Osteoblast (primary cell): ENCODE results near the gene PMEL. TPM values are rescaled to one million over a fixed set of nuclear protein-coding genes. Genes with fewer than 3 reads are reported as not detected.
A peak's percentile ranks its signal among the peaks of the same experiment; 100 is the strongest.

Experiments
- DNase-seq: peaks from one replicate; pipeline ENCODE4 v3.0.0; 2011; ENCODE audit warnings: low spot score, mixed read lengths; ENCODE audit not compliant: insufficient read length; ENCODE audit errors: missing footprints
- H2AFZ ChIP-seq: 2 replicates; pipeline ENCODE4 v1.6.0; 2011; ENCODE audit warnings: mild to moderate bottlenecking, low read length
- H3K27ac ChIP-seq: 2 replicates; pipeline ENCODE4 v1.5.1; 2011; ENCODE audit warnings: mild to moderate bottlenecking, low read depth, low read length, moderate library complexity
- H3K27me3 ChIP-seq: 2 replicates; pipeline ENCODE4 v1.6.0; 2012; ENCODE audit warnings: mild to moderate bottlenecking, control low read depth, inconsistent platforms, low read length, moderate library complexity; ENCODE audit not compliant: insufficient read depth
- H3K36me3 ChIP-seq: 2 replicates; pipeline ENCODE4 v1.5.1; 2011; ENCODE audit warnings: mild to moderate bottlenecking, low read length, control low read depth, moderate library complexity; ENCODE audit not compliant: insufficient read depth
- H3K4me1 ChIP-seq: 2 replicates; pipeline ENCODE4 v1.5.1; 2011; ENCODE audit warnings: mild to moderate bottlenecking, low read length, control low read depth, moderate library complexity; ENCODE audit not compliant: insufficient read depth
- H3K4me2 ChIP-seq: 2 replicates; pipeline ENCODE4 v1.6.0; 2011; ENCODE audit warnings: mild to moderate bottlenecking, low read length; ENCODE audit not compliant: insufficient read depth
- H3K4me3 ChIP-seq: fragments of 200-600 bp; sonication (generic); 3 replicates; pipeline ENCODE4 v1.5.1; 2012; ENCODE audit warnings: mild to moderate bottlenecking, low read length, inconsistent platforms; ENCODE audit not compliant: insufficient read depth
- H3K79me2 ChIP-seq: 2 replicates; pipeline ENCODE4 v1.6.0; 2012; ENCODE audit warnings: mild to moderate bottlenecking, low read length, control low read depth, inconsistent platforms; ENCODE audit not compliant: insufficient read depth
- H3K9me3 ChIP-seq: 2 replicates; pipeline ENCODE4 v1.5.1; 2011; ENCODE audit warnings: low read depth, low read length, control low read depth
- H4K20me1 ChIP-seq: 2 replicates; pipeline ENCODE4 v1.6.0; 2012; ENCODE audit warnings: mild to moderate bottlenecking, low read length, control low read depth; ENCODE audit not compliant: insufficient read depth
- total RNA-seq: library from RNA; depleted of rRNA; stranded (reverse); fragments of >200 nt; gene quantifications from 2 replicates; pipeline ENCODE4 v1.2.3, GENCODE V29; 2012
- TF ChIP-seq, protein P1 (sequence below): IDR thresholded peaks from 2 replicates; pipeline ENCODE4 v1.5.1; 2011; ENCODE audit warnings: mild to moderate bottlenecking, low read depth, low read length, moderate library complexity; ENCODE audit errors: extremely low read depth

PMEL gene
- total RNA-seq, 1 donor, result 0.72 TPM

DNA sequence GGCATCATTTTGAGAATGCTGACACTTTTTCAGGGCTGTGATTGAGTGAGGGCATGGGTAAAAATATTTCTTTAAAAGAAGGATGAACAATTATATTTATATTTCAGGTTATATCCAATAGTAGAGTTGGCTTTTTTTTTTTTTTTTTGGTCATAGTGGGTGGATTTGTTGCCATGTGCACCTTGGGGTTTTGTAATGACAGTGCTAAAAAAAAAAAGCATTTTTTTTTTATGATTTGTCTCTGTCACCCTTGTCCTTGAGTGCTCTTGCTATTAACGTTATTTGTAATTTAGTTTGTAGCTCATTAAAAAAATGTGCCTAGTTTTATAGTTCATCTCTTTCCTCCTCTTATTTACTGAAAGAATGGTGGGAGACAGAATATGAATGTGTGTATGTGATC lies 6.6 kb upstream of the PMEL start:
- no peaks in the 10 kb centered on the region for H3K27me3 ChIP-seq
- H3K27ac ChIP-seq, result peak overlapping the region; percentile 99
- peaks cover 33% of the 10 kb centered on the region for H3K4me1 ChIP-seq
- peak overlapping the region; percentile 84 for H3K4me3 ChIP-seq
- TF ChIP-seq, protein P1, sequence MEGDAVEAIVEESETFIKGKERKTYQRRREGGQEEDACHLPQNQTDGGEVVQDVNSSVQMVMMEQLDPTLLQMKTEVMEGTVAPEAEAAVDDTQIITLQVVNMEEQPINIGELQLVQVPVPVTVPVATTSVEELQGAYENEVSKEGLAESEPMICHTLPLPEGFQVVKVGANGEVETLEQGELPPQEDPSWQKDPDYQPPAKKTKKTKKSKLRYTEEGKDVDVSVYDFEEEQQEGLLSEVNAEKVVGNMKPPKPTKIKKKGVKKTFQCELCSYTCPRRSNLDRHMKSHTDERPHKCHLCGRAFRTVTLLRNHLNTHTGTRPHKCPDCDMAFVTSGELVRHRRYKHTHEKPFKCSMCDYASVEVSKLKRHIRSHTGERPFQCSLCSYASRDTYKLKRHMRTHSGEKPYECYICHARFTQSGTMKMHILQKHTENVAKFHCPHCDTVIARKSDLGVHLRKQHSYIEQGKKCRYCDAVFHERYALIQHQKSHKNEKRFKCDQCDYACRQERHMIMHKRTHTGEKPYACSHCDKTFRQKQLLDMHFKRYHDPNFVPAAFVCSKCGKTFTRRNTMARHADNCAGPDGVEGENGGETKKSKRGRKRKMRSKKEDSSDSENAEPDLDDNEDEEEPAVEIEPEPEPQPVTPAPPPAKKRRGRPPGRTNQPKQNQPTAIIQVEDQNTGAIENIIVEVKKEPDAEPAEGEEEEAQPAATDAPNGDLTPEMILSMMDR, result no peak
- peaks cover 8% of the 10 kb centered on the region for H3K36me3 ChIP-seq
- peak overlapping the region; percentile 84 for H2AFZ ChIP-seq
- DNase-seq, result no peak
- H3K4me2 ChIP-seq, result peak overlapping the region; percentile 99
- peaks cover 11% of the 10 kb centered on the region for H4K20me1 ChIP-seq
- peaks cover 50% of the 10 kb centered on the region for H3K79me2 ChIP-seq
- H3K9me3 ChIP-seq, result no peaks in the 10 kb centered on the region

DNA sequence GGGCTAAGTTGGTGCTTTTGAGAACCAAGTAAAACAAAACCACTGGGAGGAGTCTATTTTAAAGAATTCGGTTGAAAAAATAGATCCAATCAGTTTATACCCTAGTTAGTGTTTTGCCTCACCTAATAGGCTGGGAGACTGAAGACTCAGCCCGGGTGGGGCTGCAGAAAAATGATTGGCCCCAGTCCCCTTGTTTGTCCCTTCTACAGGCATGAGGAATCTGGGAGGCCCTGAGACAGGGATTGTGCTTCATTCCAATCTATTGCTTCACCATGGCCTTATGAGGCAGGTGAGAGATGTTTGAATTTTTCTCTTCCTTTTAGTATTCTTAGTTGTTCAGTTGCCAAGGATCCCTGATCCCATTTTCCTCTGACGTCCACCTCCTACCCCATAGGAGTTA lies 6.2 kb upstream of the PMEL start:
- peaks cover 11% of the 10 kb centered on the region for H4K20me1 ChIP-seq
- H3K4me3 ChIP-seq, result peak overlapping the region; percentile 1
- peak overlapping the region; percentile 99 for H3K27ac ChIP-seq
- no peaks in the 10 kb centered on the region for H3K9me3 ChIP-seq
- peaks cover 37% of the 10 kb centered on the region for H3K4me1 ChIP-seq
- peak overlapping the region; percentile 99 for H3K4me2 ChIP-seq
- no peaks in the 10 kb centered on the region for H3K27me3 ChIP-seq
- DNase-seq, result peak; percentile 83
- peaks cover 8% of the 10 kb centered on the region for H3K36me3 ChIP-seq
- H2AFZ ChIP-seq, result no peak overlapping the region
- TF ChIP-seq, protein P1, result no peak
- peaks cover 50% of the 10 kb centered on the region for H3K79me2 ChIP-seq

DNA sequence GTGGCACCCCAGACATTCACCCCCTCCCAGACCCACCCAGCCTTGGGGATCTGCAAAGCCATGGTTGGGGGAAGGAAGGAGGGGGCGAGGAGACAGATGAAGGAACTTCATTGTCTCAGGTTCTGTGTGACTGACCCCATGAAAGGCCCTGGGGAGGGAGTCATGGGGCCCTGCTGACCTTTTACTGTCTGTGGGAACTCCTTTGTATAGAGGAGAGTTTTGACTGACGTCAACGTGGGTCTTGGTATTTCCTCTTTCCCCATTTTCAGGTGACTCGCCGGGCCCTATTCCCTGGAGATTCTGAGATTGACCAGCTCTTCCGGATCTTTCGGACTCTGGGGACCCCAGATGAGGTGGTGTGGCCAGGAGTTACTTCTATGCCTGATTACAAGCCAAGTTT lies 4.9 kb upstream of the PMEL start:
- Histone ChIP-seq H4K20me1 (peaks cover 5% of the 10 kb centered on the region), H3K4me2 (no peak overlapping the region), H3K79me2 (peaks cover 41% of the 10 kb centered on the region), H3K27me3 (no peaks in the 10 kb centered on the region), H2AFZ (no peak overlapping the region), H3K4me3 (no peak overlapping the region), H3K36me3 (no peaks in the 10 kb centered on the region), H3K27ac (peak overlapping the region; percentile 99), H3K4me1 (peaks cover 44% of the 10 kb centered on the region), H3K9me3 (no peaks in the 10 kb centered on the region)
- DNase-seq, result peak; percentile 66
- TF ChIP-seq, protein P1, result no peak

DNA sequence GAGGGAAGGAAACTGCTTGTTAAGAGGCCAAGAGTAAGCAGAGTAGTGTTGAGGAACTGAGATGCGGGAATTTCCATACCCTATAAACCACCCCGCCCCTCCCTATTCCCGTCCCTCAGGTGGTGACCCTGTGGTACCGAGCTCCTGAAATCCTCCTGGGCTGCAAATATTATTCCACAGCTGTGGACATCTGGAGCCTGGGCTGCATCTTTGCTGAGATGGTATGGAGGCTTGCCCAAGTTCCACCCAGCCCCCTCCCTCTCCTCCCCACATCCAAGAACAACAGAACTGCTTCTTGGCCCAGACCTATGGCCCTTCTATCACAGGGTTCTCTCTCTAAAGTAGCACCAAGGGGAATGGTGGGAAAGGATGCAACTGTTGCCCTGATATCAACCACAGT lies 3.5 kb upstream of the PMEL start:
- Histone ChIP-seq H4K20me1 (no peaks in the 10 kb centered on the region), H3K36me3 (no peaks in the 10 kb centered on the region), H3K4me3 (no peak overlapping the region), H3K4me2 (no peak overlapping the region), H3K4me1 (peaks cover 36% of the 10 kb centered on the region), H3K9me3 (no peaks in the 10 kb centered on the region), H3K79me2 (peaks cover 27% of the 10 kb centered on the region), H3K27me3 (no peaks in the 10 kb centered on the region), H3K27ac (no peak overlapping the region), H2AFZ (no peak overlapping the region)
- TF ChIP-seq, protein P1, result no peak
- DNase-seq, result no peak
